Lung microvascular endothelial cell (primary cell): ENCODE data around the gene NALF2. TPM values are rescaled to one million over a fixed set of nuclear protein-coding genes. Genes with fewer than 3 reads are reported as not detected.
A peak's percentile ranks its signal among the peaks of the same experiment; 100 is the strongest.

ENCODE experiments used
- DNase-seq, 2 donors: peaks; one replicate each; pipeline versions ENCODE4 v3.0.0 to v3.0.0-alpha.2; 2010; ENCODE audit warnings: low read depth in 2 of 2
- total RNA-seq: library from RNA; depleted of rRNA; stranded (reverse); fragments of >200 nt; gene quantifications from 2 replicates; pipeline ENCODE4 v1.2.1, GENCODE V29; 2014

NALF2 gene
- total RNA-seq = under 0.01 and 0.20 TPM in 2 replicates

DNA sequence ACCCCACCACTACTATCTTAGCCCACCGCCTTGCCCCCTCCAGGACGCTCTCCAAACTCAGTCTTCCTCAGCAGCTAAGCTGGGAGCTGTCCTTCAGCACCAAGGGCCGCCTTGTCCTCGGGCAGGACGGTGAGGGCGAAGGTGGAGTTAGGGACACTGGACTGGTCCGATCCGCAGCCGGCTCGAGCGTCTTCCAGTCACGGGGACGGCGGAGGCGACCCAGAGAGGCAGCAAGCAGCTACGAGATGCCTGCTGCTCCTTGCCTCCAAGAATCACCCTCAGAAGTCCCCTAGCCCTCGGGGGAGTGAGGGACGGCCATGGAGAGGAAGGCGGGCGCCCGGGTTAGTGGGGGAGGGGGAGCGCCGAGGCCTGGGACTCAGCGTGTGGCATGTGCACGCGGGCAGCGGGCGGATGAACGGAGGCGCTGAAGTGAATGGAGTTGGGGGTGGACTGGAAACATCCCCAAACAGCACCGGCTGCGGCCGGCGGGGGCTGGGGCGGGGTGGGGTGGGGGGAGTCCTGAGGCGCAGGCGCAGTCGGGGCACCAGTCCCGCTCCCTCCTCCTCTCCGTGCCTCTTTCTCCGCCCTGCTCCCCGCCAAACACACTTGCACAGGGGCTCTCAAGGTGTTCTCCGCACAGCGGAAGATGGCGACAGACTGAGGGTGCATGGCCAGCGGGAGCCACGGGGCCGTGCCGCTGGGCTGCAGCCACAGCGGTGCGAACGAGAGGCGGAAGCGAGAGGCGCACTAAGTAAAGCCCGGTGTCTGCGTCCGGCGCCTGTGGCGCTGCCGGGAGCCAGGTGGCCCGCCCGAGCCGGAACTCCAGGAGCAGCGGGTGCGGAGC is at the start of gene NALF2:
Gene NALF2 (plus strand): TSS at position 545 of the 844 bp plus-strand sequence. CDS start 957 bp downstream, outside the sequence.
- DNase-seq = peak; percentile 57 to 64

DNA sequence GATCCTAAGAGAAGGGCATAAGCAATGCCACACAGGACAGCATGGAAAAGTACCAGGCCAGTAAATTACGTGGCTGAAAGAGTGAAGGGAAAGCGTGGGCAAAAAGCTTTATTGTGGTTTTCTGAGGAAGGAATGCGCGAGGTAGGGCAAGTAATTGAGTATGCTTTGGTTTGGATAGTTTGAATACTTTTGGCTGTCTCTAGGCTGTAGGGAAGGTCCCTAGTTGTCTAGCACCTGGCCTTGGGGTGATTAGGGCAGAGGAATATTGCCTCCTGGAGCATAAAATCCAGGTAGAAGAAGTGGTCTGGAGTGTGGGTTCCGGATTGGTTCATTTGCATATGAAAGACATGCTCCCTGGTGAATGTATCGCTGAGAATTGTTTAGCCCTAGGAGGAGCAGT is 46.4 kb upstream of the NALF2 start:
- no peak for DNase-seq

DNA sequence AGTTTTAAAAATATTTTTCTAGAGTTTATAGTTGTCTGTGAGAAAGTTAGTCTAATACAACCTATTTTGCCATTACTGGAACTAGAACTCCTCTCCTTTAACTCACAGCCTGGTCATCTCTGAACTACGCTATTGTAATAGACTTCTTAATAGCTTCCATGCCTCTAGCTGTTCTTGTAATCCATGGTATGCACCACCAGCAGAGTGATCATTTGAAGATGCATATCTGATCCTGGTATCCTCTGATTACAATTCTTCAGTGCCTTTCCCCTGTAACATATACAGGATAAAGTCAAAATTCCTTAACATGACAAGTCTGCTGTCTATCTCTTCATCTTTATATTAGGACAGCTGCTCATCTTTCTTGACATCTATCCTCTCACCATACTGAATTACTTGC is 37.6 kb upstream of the NALF2 start:
- no peak for DNase-seq

DNA sequence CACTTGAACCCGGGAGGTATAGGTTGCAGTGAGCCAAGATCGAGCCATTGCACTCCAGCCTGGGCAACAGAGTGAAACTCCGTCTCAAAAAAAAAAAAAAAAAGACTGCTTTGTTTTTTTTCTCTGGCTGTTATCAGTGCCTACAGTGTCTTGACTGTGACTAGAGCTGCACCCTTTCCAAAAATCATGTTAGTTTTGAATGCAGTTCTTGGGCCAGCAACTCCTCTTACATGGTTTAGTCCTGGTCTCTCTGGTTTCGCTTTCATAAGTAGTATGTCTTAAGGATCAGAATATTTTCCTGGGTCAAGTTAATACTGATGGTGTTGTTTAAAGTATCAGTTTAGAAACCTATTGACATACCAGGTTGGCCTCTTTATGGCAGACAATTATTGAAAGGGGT is 34.2 kb upstream of the NALF2 start:
- no peak for DNase-seq

DNA sequence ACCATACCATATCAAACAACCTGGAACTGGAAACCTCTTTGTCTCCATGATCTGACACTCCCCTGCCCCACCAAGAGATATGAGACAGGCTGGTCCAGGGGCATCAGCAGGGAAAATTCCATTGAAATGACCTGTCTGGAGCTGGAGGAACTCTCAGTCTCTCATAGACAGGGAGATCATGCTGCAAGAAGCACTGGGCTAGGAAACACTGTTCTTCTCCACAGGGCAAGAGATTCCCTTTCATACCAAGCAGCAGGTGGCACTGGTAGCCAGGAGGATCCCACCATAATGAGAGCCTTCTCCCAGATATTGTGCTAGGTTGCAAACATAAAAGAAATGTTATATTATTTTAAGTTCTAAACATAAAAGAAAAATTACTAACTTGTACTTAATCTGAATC is 14.5 kb upstream of the NALF2 start:
- no peak for DNase-seq

DNA sequence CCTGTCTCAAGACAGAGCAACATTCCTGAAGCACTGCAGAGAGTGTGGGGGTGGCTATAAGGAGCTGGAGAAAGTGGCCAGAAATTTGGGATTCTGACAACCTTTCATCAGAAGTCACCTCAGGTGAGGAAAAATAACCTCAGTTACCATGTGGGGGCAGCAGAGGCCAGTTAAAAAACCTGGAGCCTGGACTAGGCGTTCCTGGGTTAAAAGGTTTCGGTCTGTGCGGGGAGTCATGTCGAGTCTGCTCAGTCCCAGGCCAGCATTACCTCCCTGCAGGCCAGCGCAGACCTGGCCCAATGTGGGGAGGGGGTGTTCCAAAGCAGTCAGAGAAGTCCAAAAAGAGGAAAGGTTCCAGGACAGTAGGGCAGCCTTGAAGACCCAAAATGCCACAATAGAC is 10.9 kb upstream of the NALF2 start:
- DNase-seq = peak; percentile 14 to 34

DNA sequence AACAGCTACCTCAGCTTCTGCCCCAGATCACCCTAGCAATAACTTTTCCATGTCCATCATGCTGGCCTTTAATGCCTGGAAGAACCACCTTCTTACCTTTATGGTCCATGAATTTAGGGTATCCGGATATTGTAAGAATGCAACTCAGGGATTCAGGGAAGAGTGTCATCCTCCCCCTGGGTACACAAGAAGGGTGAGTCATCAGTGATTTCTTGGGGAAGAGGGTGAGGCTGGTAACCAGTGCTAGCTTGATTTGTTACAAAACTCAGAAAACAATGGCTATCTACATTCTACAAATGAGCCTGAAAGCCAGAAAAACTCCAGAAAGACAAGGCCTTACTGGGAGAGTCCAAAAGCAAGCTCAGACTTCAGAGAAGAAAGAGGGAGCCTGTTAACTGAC is 10.4 kb upstream of the NALF2 start:
- no peak for DNase-seq

DNA sequence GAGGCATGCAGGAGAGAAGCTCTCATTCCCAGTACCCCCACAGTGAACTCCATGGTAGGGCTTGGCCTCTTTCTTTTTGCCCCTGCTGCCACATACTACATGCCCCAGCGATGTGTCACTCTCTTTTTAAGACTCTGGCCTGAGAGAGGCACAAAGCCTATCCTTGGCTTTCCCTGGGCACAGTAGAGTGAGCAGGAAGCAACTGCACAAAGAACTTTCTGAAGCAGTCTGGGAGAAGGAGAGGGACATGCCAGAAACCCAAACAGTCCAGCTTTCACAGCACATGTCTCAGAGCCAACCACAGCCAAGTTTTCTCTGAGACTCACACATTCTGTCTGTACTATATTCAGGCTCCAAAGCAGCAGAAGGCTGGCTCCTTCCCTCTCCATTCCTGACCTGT is 7.9 kb upstream of the NALF2 start:
- DNase-seq = no peak

DNA sequence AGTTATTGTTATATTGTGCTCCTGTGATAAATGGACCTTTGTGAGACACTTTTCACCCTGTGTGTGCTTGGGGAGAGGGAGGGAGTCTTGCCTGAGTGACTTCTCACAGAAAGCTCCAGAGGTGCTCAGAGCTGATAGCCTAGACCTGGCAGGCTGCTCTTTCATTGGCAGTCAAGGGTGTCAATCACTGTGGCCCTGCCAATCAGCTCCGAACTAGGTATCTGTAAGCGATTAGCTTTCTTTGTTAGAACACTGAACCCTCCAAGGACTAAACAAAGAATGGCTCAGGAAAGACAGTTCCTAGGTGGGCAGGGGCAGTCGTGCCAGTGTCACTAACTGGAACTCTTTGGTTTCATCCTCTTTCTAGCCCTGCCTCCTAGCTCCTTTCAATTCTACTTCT is 2.7 kb upstream of the NALF2 start:
- DNase-seq = peak; percentile 13 to 32

DNA sequence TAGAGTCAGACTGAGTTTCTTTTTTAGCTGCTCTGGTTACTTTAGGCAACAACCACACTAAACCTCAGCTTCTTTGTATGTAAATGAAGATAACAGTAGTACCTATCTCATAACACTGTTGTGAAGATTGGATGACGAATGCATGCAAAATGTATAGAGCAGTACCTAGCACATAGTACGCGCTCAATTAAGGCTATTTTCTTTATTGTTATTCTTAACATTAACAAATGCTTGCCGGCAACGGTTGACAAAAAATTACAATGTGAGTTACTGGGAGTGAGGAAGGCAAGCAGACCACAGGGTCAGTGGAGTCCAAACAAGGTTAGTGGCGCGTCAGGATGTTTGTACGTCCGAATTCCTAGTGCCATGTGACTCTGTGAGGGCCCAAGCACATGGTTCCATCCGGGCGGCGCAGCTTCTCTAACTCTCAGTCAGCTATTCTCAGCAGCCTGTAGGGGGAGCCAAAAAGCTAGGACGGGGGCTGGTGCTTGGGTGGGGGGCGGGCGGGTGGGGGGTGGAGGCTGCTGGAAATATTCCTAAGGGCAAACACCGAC is 821 bp upstream of the NALF2 start:
- DNase-seq = peak in 1 of 2 donors; percentile 54

DNA sequence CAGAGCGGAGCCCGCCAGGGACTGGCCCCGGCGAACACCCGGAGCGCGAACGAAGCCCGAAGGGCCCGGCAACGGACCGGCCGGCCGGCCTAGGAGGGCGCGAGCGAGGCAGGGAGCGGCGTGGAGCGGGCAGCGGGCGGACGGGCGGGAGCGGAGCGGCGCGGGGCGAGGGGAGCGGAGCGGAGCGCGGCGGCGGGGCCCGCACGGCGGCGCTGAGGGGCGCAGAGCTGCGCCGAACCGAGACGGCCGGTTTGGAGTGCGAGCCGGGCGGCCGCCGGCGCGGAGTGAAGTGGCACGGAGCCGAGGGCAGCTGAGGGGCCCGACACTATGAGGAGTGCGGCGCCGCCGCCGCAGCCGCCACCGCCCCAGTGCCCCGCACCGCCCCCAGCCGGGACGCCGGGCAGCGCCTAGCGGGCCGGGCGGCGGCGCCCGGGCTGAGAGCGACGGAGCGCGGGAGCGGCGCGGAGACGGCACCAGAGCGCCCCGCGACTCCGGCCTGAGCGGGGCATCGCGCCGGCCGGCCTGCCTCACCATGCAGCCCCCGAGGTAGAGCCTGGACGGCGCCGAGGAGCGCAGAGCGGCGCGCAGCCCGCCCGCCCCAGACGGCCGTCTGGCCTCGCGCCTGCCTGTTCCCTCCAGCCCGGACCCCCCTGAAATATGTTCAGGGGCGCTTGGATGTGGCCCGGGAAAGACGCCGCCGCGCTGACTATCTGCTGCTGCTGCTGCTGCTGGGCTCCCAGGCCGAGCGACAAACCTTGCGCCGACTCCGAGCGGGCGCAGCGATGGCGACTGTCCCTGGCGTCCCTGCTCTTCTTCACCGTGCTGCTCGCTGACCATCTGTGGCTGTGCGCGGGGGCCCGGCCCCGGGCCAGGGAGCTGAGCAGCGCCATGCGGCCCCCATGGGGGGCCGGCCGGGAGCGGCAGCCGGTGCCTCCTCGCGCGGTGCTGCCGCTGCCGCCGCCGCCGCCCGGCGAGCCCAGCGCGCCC is 793 bp downstream of the NALF2 start:
- DNase-seq = no peak

DNA sequence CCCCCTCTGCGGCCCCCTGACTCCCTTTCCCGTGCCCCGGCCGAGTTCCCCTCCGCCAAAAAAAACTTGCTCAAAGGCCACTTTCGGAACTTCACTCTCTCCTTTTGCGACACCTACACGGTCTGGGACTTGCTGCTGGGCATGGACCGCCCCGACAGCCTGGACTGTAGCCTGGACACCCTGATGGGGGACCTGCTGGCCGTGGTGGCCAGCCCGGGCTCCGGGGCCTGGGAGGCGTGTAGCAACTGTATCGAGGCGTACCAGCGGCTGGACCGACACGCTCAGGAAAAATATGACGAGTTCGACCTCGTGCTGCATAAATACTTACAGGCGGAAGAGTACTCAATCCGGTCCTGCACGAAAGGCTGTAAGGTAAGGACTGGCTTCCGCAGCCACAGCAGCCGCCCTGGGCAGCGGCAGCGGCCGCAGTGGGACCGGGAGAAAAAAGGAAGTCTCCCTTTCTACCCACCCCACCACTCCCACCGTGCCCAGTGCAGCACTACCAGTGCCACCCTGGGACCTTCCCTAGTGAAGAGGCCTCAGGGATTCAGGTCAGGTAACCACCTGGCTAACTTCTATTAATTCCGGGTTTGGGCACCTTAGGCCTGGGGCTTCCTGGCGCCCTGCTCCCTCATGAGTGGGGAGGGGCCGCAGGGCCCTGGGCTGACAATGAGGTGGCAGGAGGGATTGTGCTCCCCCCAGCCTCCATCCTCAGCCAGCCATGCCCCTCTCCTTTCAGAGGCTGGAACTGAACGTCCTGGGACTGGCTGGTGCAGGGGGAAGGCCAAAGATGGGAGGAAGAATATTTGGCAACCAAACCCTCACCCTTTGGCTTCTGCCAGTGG is 1.9 kb downstream of the NALF2 start:
- peak in 1 of 2 donors; percentile 19 for DNase-seq

DNA sequence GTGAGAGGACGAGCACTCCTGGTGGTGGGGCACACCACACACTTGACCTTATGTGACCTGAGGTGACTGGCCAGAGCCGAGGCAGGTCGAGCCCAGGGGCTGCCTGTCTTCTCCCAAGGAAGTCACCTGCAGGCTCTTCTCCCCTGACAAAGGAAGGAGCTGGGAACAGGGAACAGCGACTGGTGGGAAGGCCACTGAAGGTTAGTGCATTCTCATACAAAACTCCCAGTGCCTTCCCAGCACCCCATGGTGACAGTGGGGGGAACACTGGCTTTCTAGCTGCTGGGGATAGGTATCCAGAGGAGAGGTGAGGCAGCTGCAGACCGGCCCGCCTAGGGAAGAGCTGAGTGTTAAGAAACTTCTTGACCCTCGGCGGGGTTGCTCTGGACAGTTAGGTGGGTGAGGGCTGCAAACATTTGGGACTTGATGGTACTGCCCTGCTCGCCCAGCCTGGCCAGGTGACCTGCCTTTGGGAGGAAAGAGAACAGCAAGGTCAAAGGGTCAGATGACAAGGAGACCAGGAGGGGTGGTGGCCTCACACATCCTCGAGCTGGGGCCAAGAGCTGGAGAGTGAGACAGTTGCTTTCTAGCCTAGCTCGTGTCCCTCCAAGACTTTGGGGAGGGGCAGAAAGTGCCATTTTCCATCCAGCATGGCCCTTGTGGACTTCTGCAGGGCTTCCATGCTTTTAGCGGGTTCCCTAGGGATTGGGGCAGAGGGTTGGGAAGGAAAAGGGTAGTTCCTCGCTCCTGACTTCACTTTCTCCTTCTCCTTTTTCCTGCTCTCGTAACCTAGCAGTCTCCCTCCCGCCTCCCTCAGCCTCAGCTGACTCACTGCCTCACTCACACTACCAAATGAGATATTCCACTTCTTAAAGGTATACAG is 2.7 kb downstream of the NALF2 start:
- no peak for DNase-seq

DNA sequence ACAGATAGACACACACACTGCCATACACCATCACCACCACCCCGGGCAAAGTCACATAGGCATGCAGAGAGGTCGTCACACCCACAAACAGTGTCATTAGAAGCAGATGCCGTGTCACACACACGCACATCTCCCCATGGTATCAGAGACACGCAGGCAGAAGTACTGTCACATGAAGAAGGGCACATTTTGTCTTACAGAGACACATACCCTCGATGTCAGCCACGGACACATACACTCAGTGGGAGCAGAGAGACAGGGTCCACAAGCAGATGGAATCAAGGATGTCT is 3.3 kb downstream of the NALF2 start:
- no peak for DNase-seq

DNA sequence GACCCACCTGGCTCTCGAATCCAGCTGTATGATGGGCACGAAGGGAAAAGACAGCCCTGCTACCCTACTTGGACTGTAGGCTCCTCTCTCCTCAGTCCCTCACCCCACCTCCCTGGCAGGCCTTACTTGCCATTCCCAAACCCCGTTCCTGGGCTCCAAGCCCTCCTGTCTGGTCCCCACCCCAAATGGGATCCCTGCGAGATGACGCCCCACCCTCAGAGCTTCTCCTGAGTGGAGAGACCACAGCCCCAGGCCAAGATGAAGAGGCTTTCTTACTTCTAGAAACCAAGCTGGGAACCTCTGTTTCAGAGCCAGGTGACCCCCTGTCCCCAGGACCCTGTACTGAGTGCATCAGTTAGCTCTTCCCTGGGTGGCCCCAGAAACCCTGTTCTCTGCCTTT is 4.5 kb downstream of the NALF2 start:
- no peak for DNase-seq

DNA sequence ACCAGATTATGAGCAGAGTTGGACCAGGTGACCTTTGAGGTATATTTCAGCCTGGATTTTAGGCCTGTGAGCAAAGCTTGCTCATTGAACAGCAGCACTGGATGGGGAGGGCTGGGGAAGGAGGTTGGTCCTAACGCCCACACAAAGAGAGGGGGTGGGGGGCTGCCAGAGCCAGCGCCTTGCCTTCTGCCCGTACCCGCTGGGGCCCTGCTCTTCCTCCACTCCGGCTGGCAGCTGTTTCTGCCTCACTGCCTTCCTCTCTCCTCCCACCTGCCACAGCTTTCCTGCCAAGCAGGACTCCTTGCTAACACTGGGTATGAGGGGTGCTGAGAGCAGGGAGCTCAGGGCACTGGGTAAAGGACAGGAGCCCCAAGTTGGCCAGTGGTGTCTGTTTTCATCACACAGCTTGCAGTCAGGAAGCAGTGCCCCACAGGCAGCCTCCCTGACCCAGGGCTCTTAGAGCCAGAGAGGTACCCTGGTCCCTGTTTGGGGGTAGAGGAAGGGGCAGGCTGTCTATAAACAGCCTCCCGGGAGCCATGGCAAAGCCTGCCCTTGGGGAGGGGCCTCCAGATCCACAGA is 6.1 kb downstream of the NALF2 start:
- DNase-seq = no peak

DNA sequence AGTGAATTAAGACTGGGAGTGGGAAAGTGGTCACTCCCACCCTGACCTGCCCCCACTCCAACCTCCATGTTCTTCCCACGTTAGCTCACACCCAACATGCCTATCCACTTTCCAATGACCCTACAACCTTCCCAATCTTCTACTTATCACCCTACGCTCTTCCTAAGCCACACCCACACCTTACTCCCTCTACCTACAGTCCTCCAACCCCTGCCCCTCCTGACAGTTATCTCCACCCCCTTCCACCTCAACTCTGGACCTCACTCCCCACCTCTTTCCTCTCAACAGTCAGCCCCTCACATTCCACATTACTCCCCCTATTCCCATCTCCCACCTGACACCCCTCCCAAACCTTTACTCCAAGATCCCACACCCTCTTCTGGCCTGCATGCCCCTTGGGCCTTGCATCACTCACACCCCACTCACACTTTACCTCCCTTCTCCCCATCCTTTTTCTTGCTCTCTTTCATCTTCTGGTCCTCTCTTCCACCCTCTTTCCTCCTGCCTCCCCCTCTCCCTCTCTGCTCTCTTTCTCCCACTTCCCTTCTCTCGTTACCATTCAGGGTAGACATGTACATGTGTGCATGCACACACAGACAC is 6.9 kb downstream of the NALF2 start:
- no peak for DNase-seq

DNA sequence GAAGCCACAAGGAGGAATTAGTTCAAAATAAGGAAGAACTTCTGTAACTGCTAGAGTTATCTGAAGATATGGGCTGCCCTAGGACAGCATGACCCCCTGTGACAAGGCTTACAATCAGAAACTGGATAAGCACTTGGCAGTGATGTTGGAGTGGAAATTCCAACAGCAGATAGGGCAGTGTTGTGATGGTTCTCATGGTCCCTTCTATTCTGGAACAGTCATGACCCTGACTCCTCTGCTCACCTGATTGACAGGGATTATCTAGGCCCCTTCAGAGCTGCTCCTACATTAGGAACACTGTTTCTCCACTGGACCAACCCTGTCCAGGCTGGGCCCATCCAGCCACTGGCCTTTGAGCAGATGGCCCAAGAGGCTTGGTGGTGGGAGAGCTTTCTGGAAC is 17.9 kb downstream of the NALF2 start:
- no peak for DNase-seq

DNA sequence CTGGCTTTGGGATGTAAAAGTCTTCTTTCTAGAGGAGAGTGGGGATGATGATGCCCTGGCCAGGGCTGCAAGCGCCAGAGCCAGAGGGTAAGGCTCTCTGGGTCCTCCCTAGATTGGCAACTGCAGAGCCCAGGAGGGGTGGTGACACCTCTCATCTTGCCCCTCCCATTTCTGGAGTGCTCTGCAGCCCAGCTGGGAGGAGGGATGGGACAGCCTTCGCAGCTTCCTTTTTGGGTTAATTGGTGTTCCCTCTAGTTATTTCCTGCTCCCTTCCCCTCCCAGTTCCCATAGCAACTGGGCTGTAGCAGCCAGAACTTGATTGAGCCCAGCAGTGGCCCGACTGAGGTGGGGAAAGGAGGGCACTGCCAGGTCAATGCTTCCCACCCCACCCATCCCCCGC is 19.2 kb downstream of the NALF2 start:
- peak in 1 of 2 donors; percentile 4 for DNase-seq
